Spleen (tissue), 7 donors: ENCODE data around the gene ATP6V1B1.

Experiments
- POLR2A ChIP-seq, 3 donors: fragments of 450-650 bp; IDR thresholded peaks; one replicate each; pipeline ENCODE4 v1.5.1; 2017; ENCODE audit warnings: antibody characterized with exemption in 3 of 3, mild to moderate bottlenecking in 1 of 3
- POLR2AphosphoS5 ChIP-seq, 3 donors: sonication (generic); formaldehyde crosslinking; IDR thresholded peaks; one replicate each; pipeline ENCODE4 v1.5.1; 2017; ENCODE audit warnings: antibody characterized with exemption in 3 of 3
- TF ChIP-seq, protein P1 (sequence below), 11 experiments: fragments of 200-600 bp in 7 of 11; fragments of 450-650 bp in 4 of 11; sonication (generic) in 4 of 11; IDR thresholded peaks in 8 of 11; conservative IDR thresholded peaks in 3 of 11; 1 replicate in 7 of 11; 2 replicates in 4 of 11; pipeline versions ENCODE4 v1.4.0 to v1.8.0; 2016 to 2021; ENCODE audit warnings: antibody characterized with exemption in 11 of 11, inconsistent platforms in 4 of 11, mild to moderate bottlenecking in 1 of 11
- donor health status: DM: no; HTN: no; CAD: no; lungs with moderate emphysema.
- donor health status: DM: no; HTN: no; CAD: no.
- donor health status: DM: no; HTN: no; CAD: no.

GRCh38 chr2:70959851-70960832, 24.4 kb downstream of the ATP6V1B1 start:
- TF ChIP-seq POLR2A (IDR thresholded peaks at IDR 0.05): no peak
- TF ChIP-seq, protein P1, sequence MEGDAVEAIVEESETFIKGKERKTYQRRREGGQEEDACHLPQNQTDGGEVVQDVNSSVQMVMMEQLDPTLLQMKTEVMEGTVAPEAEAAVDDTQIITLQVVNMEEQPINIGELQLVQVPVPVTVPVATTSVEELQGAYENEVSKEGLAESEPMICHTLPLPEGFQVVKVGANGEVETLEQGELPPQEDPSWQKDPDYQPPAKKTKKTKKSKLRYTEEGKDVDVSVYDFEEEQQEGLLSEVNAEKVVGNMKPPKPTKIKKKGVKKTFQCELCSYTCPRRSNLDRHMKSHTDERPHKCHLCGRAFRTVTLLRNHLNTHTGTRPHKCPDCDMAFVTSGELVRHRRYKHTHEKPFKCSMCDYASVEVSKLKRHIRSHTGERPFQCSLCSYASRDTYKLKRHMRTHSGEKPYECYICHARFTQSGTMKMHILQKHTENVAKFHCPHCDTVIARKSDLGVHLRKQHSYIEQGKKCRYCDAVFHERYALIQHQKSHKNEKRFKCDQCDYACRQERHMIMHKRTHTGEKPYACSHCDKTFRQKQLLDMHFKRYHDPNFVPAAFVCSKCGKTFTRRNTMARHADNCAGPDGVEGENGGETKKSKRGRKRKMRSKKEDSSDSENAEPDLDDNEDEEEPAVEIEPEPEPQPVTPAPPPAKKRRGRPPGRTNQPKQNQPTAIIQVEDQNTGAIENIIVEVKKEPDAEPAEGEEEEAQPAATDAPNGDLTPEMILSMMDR (IDR thresholded peaks at IDR 0.05 in 8 of 11, conservative IDR thresholded peaks at IDR 0.05 in 3 of 11): no peak
- TF ChIP-seq POLR2AphosphoS5 (IDR thresholded peaks at IDR 0.05): no peak
